Prostate gland (tissue), 2 donors: ENCODE measurements around the gene UNC13D. TPM values are rescaled to one million over a fixed set of nuclear protein-coding genes. Genes with fewer than 3 reads are reported as not detected.
"Not testable (repeated sequence)": the region's sequence is repeated elsewhere in the genome, so short reads cannot be mapped to it uniquely, and the experiment has no call there.

Source experiments
- DNase-seq: peaks from one replicate; pipeline ENCODE4 v3.0.0-alpha.2; 2019; ENCODE audit warnings: low spot score
- H3K27ac ChIP-seq, 2 donors: fragments of 200-600 bp; sonication (generic); 2 replicates each; pipeline ENCODE4 v1.5.1; 2017 to 2019
- H3K27me3 ChIP-seq: fragments of 200-600 bp; sonication (generic); replicated peaks from 2 replicates; pipeline ENCODE4 v1.5.1; 2019; ENCODE audit not compliant: insufficient read depth
- H3K36me3 ChIP-seq, 2 donors: fragments of 200-600 bp; sonication (generic); 1 replicate in 1 of 2; 2 replicates in 1 of 2; pipeline versions ENCODE4 v1.5.1 to v1.8.1; 2017 to 2019
- H3K4me1 ChIP-seq: fragments of 200-600 bp; sonication (generic); replicated peaks from 2 replicates; pipeline ENCODE4 v1.5.1; 2019
- H3K4me3 ChIP-seq, 2 donors: fragments of 200-600 bp; sonication (generic); 2 replicates each; pipeline ENCODE4 v1.5.1; 2017 to 2019
- H3K9me3 ChIP-seq: fragments of 200-600 bp; sonication (generic); 2 replicates; pipeline ENCODE4 v1.5.1; 2017
- POLR2A ChIP-seq: fragments of 450-650 bp; IDR thresholded peaks from one replicate; pipeline ENCODE4 v1.6.1; 2016; ENCODE audit warnings: antibody characterized with exemption, mild to moderate bottlenecking
- POLR2AphosphoS5 ChIP-seq: sonication (generic); formaldehyde crosslinking; IDR thresholded peaks from one replicate; pipeline ENCODE4 v1.6.1; 2017; ENCODE audit warnings: antibody characterized with exemption
- WGBS: methylation state at CpG from one replicate; pipeline ENCODE4 v1.1.5; 2018; 5-methylcytosine and 5-hydroxymethylcytosine counted together
- intact Hi-C: fragments of 100-400 bp; cut with DNase I; formaldehyde crosslinking; loops from one replicate; pipeline ENCODE4 v1.14.2; 2022
- total RNA-seq, 2 donors: library from RNA; depleted of rRNA; stranded (reverse); fragments of >200 nt; gene quantifications; one replicate each; pipeline ENCODE4 v1.1.0, GENCODE V29; 2016
- TF ChIP-seq, protein P1 (sequence below), 4 experiments: fragments of 200-600 bp in 2 of 4; fragments of 450-650 bp in 2 of 4; sonication (generic) in 2 of 4; IDR thresholded peaks; 1 replicate in 3 of 4; 2 replicates in 1 of 4; pipeline ENCODE4 v1.5.1; 2016 to 2019; ENCODE audit warnings: antibody characterized with exemption in 4 of 4, mild to moderate bottlenecking in 2 of 4, moderate library complexity in 2 of 4

Gene UNC13D
- total RNA-seq, 2 donors from 2014 or later, result 2.9 to 16.2 TPM

GRCh38 chr17:75811174-75811573 is 33.0 kb downstream of the UNC13D start:
- no peaks in the 10 kb centered on the region for H3K9me3 ChIP-seq
- WGBS, result 92% methylated on average over 7 of the region's 7 CpGs
- TF ChIP-seq, protein P1, sequence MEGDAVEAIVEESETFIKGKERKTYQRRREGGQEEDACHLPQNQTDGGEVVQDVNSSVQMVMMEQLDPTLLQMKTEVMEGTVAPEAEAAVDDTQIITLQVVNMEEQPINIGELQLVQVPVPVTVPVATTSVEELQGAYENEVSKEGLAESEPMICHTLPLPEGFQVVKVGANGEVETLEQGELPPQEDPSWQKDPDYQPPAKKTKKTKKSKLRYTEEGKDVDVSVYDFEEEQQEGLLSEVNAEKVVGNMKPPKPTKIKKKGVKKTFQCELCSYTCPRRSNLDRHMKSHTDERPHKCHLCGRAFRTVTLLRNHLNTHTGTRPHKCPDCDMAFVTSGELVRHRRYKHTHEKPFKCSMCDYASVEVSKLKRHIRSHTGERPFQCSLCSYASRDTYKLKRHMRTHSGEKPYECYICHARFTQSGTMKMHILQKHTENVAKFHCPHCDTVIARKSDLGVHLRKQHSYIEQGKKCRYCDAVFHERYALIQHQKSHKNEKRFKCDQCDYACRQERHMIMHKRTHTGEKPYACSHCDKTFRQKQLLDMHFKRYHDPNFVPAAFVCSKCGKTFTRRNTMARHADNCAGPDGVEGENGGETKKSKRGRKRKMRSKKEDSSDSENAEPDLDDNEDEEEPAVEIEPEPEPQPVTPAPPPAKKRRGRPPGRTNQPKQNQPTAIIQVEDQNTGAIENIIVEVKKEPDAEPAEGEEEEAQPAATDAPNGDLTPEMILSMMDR (IDR thresholded peaks at IDR 0.05), result no peak
- TF ChIP-seq POLR2AphosphoS5 (no peak), POLR2A (no peak)
- intact Hi-C loops, result no loop called here
- DNase-seq, result no peak
- peaks cover 0 to 22% of the 10 kb centered on the region in 2 donors for H3K36me3 ChIP-seq
- H3K27me3 ChIP-seq, result no peaks in the 10 kb centered on the region
- no peaks in the 10 kb centered on the region for H3K4me1 ChIP-seq
- H3K27ac ChIP-seq, result no peak overlapping the region
- H3K4me3 ChIP-seq, result no peak overlapping the region

- 97% methylated on average over 11 of the region's 11 CpGs for WGBS
Observed at GRCh38 chr17:75810756-75811155, 33.4 kb downstream of the UNC13D start.

DNA sequence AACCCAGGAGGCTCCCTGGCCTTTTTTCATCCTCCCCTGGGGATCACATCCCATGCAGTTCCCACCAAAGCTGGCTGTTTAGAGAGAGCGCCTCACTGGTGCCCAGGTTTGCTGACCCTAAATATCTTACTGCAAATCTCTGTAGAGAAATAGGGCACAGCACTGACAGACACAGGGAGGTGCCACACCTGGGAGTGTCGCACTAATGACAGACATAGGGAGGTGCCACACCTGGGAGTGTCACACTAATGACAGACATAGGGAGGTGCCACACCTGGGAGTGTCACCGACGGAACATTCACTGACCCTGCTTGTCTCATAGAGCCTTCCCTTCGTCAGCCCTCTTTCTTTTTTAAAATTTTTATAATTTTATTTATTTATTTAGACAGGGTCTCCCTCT is 34.0 kb downstream of the UNC13D start:
- DNase-seq, result no peak
- H3K27me3 ChIP-seq, result no peaks in the 10 kb centered on the region
- no peak overlapping the region for H3K4me3 ChIP-seq
- intact Hi-C loops, result no loop called here
- no peaks in the 10 kb centered on the region for H3K9me3 ChIP-seq
- H3K36me3 ChIP-seq, result peaks cover 0 to 22% of the 10 kb centered on the region in 2 donors
- WGBS, result 92% methylated on average over 5 of the region's 5 CpGs
- TF ChIP-seq POLR2A (no peak), POLR2AphosphoS5 (no peak)
- TF ChIP-seq, protein P1 (IDR thresholded peaks at IDR 0.05), result no peak
- no peak overlapping the region for H3K27ac ChIP-seq
- H3K4me1 ChIP-seq, result no peaks in the 10 kb centered on the region

More at GRCh38 chr17:75810756-75811155, 33.4 kb downstream of the UNC13D start:
- DNase-seq, H3K9me3 ChIP-seq, H3K27me3 ChIP-seq, H3K4me1 ChIP-seq, intact Hi-C loops, H3K4me3 ChIP-seq, H3K27ac ChIP-seq: not testable (repeated sequence)
- peaks cover 0 to 22% of the 10 kb centered on the region in 2 donors for H3K36me3 ChIP-seq

GRCh38 chr17:75809631-75810111 is 34.5 kb downstream of the UNC13D start:
- Histone ChIP-seq H3K9me3 (no peaks in the 10 kb centered on the region), H3K4me1 (no peaks in the 10 kb centered on the region), H3K36me3 (peaks cover 0 to 22% of the 10 kb centered on the region in 2 donors), H3K27ac (peak overlapping the region in 1 of 2 donors; percentile 26), H3K4me3 (no peak overlapping the region), H3K27me3 (no peaks in the 10 kb centered on the region)
- TF ChIP-seq, protein P1 (IDR thresholded peaks at IDR 0.05), result no peak
- TF ChIP-seq POLR2A, result no peak
- no peak for TF ChIP-seq POLR2AphosphoS5
- intact Hi-C loops, result no loop called here
- DNase-seq, result no peak
- 88% methylated on average over 23 of the region's 24 CpGs for WGBS

GRCh38 chr17:75808905-75809621 is 35.1 kb downstream of the UNC13D start:
- DNase-seq, result peak; percentile 24
- Histone ChIP-seq H3K36me3 (peaks cover 0 to 22% of the 10 kb centered on the region in 2 donors), H3K4me3 (no peak overlapping the region), H3K9me3 (no peaks in the 10 kb centered on the region), H3K27me3 (no peaks in the 10 kb centered on the region), H3K27ac (peak overlapping the region; percentile 26 to 50), H3K4me1 (no peaks in the 10 kb centered on the region)
- intact Hi-C loops, result no loop called here
- TF ChIP-seq, protein P1 (IDR thresholded peaks at IDR 0.05), result no peak
- TF ChIP-seq POLR2AphosphoS5, result no peak
- TF ChIP-seq POLR2A, result no peak
- WGBS, result 56% methylated on average over 18 of the region's 18 CpGs
